T-helper 17 cell (primary cell): Measurements from ENCODE around the gene GRHL1. TPM values are rescaled to one million over a fixed set of nuclear protein-coding genes. Genes with fewer than 3 reads are reported as not detected.
"Not testable (repeated sequence)": the region's sequence is repeated elsewhere in the genome, so short reads cannot be mapped to it uniquely, and the experiment has no call there.

Source experiments
- ATAC-seq: fragments of 150-1000 bp; cut with Tn5 transposase; 2 replicates; pipeline ENCODE4 v1.10.0; 2021; ENCODE audit warnings: mild to moderate bottlenecking, moderate library complexity
- DNase-seq, 3 donors: peaks; one replicate each; pipeline versions ENCODE4 v3.0.0 to v3.0.0-alpha.2; 2020 to 2021
- H3K9me3 ChIP-seq: one replicate; pipeline ENCODE4 v1.7.0; 2013; ENCODE audit warnings: low read length, mild to moderate bottlenecking; ENCODE audit not compliant: control insufficient read depth, poor library complexity, severe bottlenecking
- H3K27ac Mint-ChIP-seq: one replicate; pipeline ENCODE4 v1.8.0; 2022; ENCODE audit warnings: mild to moderate bottlenecking, moderate library complexity, mixed read lengths
- H3K27me3 Mint-ChIP-seq: one replicate; pipeline ENCODE4 v1.8.0; 2022; ENCODE audit warnings: mixed read lengths
- H3K36me3 Mint-ChIP-seq: one replicate; pipeline ENCODE4 v1.8.0; 2022; ENCODE audit warnings: low read depth, mixed read lengths
- H3K4me1 Mint-ChIP-seq: one replicate; pipeline ENCODE4 v1.8.0; 2022; ENCODE audit warnings: mild to moderate bottlenecking, mixed read lengths
- H3K4me3 Mint-ChIP-seq: one replicate; pipeline ENCODE4 v1.8.0; 2022; ENCODE audit warnings: mild to moderate bottlenecking, moderate library complexity, mixed read lengths
- total RNA-seq, 4 donors: library from RNA in 2 of 4; stranded (reverse) in 2 of 4; gene quantifications; one replicate each; pipeline ENCODE4 v1.2.3 and lab custom pipeline; 2022 to 2026

The GRHL1 gene
- total RNA-seq, 2 donors from 2014 or later, result 0.60 to 3.7 TPM

DNA sequence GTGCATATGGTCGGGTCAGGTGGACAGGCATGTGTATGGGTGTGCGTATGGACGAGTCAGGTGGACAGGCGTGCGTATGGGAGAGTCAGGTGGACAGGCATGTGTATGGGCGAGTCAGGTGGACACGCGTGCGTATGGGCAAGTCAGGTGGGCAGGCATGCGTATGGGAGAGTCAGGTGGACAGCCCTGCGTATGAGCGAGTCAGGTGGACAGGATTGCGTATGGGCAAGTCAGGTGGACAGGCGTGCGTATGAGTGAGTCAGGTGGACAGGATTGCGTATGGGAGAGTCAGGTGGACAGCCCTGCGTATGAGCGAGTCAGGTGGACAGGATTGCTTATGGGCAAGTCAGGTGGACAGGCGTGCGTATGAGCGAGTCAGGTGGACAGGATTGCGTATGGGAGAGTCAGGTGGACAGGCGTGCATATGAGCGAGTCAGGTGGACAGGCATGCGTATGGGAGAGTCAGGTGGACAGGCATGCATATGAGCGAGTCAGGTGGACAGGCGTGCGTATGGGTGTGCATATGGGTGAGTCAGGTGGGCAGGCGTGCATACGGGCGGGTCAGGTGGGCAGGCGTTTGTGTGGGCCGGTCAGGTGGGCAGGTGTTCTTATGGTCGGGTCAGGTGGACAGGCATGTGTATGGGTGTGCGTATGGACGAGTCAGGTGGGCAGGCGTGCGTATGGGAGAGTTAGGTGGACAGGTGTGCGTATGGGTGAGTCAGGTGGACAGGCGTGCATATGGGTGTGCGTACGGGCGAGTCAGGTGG lies 62.3 kb downstream of the GRHL1 start:
- not testable (repeated sequence) for H3K36me3 Mint-ChIP-seq, H3K4me1 Mint-ChIP-seq, H3K27ac Mint-ChIP-seq, H3K4me3 Mint-ChIP-seq, DNase-seq, H3K9me3 ChIP-seq, ATAC-seq
- H3K27me3 Mint-ChIP-seq, result peaks cover 10% of the 10 kb centered on the region

DNA sequence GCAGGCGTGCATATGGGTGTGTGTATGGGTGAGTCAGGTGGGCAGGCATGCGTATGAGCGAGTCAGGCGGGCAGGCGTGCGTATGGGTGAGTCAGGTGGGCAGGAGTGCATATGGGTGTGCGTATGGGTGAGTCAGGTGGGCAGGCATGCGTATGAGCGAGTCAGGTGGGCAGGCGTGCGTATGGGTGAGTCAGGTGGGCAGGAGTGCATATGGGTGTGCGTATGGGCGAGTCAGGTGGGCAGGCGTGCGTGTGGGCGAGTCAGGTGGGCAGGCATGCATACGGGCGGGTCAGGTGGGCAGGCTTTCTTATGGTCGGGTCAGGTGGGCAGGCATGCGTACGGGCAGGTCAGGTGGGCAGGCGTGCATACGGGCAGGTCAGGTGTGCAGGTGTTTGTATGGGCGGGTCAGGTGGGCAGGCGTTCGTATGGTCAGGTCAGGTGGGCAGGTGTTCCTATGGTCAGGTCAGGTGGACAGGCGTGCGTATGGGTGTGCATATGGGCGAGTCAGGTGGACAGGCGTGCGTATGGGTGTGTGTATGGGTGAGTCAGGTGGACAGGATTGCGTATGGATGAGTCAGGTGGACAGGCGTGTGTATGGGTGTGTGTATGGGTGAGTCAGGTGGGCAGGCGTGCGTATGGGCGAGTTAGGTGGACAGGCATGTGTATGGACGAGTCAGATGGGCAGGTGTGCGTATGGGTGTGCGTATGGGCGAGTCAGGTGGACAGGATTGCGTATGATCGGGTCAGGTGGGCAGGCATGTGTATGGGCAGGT lies 63.1 kb downstream of the GRHL1 start:
- Mint-ChIP-seq H3K27me3 (peaks cover 18% of the 10 kb centered on the region), H3K36me3 (peaks cover 2% of the 10 kb centered on the region), H3K4me1 (peaks cover 2% of the 10 kb centered on the region), H3K4me3 (no peak overlapping the region), H3K27ac (no peak overlapping the region)
- ATAC-seq, result no peak
- DNase-seq, result no peak
- H3K9me3 ChIP-seq, result no peaks in the 10 kb centered on the region

DNA sequence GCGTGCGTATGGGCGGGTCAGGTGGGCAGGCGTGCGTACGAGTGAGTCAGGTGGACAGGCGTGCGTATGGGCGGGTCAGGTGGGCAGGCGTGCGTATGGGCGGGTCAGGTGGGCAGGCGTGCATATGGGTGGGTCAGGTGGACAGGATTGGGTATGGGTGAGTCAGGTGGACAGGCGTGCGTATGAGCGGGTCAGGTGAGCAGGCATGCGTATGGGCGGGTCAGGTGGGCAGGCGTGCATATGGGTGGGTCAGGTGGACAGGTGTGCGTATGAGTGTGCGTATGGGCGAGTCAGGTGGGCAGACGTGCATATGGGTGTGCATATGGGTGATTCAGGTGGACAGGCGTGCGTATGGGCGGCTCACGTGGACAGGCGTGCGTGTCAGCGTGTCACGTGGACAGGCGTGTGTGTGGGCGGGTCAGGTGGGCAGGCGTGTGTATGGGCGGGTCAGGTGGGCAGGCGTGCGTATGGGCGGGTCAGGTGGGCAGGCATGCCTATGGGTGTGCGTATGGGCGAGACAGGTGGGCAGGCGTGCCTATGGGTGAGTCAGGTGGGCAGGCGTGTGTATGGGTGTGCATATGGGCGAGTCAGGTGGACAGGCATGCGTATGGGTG lies 64.0 kb downstream of the GRHL1 start:
- H3K27ac Mint-ChIP-seq, H3K4me1 Mint-ChIP-seq, ATAC-seq, H3K36me3 Mint-ChIP-seq, H3K9me3 ChIP-seq, DNase-seq, H3K4me3 Mint-ChIP-seq: not testable (repeated sequence)
- peaks cover 16% of the 10 kb centered on the region for H3K27me3 Mint-ChIP-seq

DNA sequence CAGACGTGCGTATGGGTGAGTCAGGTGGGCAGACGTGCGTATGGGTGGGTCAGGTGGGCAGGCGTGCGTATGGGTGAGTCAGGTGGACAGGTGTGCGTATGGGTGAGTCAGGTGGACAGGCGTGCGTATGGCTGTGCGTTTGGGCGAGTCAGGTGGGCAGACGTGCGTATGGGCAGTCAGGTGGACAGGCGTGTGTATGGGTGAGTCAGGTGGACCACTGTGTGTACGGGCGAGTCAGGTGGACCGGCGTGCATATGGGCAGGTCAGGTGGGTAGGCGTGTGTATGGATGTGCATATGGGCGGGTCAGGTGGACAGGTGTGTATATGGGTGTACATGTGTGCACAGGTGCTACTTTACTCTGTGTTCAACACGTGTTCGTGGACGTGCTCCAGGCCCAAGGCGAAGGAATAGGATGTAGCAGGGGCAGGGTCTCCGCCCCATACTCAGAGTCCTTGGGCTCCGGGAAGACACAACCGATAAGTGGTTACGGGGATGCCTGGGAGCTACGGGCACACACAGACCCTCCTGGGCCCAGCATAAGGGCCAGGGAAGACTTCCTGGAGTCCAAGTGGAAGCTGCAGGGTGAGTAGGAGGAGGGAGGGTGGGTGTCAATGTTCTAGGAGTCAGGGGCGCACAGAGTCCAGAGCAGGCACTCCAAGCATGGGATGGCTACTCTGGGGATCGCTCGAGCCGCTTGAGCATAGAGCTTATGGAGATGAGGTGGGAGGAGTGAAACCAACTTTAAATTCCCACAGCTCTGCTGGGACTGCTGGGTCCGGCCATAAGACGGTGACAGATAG lies 64.7 kb downstream of the GRHL1 start:
- Mint-ChIP-seq H3K27me3 (peaks cover 16% of the 10 kb centered on the region), H3K4me3 (no peak overlapping the region), H3K36me3 (peaks cover 2% of the 10 kb centered on the region), H3K4me1 (peaks cover 2% of the 10 kb centered on the region), H3K27ac (no peak overlapping the region)
- H3K9me3 ChIP-seq, result no peaks in the 10 kb centered on the region
- DNase-seq (no peak), ATAC-seq (no peak)

DNA sequence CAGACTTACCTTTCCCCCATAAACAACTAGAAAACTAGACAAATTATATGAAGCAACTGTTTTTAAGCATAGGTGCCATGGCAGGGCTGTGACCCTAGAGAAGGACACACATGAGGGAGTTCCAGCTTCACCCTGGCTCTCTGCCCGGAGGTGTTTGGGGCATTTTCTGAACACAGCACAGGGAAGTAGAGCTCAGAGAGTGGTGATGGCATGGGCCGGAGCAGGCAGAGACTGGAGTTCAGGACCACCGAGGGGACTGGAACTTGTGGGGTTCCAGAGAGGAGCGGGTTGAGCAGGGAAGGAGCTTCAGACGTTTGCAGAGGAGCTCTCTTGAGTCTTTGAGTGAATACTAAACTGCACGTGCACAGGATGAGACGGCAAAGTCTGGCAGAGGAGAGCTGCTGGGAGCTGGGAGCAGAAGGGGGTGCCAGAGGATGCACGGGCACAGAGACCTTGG lies 65.3 kb downstream of the GRHL1 start:
- Mint-ChIP-seq H3K4me1 (peaks cover 2% of the 10 kb centered on the region), H3K36me3 (peaks cover 2% of the 10 kb centered on the region), H3K27ac (no peak overlapping the region), H3K4me3 (no peak overlapping the region), H3K27me3 (peaks cover 16% of the 10 kb centered on the region)
- DNase-seq (no peak), ATAC-seq (no peak)
- H3K9me3 ChIP-seq, result no peaks in the 10 kb centered on the region

DNA sequence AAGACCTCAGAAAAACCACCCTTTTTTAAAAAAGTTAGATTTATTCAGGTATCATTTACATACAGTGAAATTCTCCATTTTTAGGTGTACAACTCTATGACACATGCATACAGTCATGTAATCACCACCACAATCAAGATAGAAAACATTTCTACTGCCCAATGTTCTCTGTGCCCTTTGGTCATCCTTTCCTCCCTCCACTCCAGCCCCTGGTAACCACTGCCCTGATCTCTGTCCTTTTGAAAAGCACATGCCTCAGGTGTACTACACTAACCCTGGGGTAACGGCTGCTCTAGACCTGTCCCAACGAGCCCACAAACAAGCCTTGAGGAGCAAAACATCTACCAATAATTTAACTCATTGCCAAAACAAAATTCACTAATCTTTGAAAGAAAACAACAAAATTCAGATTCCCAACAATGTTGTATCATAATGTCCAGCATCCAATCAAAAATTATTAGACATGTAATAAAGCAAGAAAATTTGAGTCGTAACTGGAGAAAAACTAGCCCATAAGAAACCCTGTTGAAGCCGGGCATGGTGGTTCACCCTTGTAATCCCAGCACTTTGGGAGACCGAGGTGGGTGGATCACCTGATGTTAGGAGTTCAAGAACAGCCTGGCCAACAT lies 65.9 kb downstream of the GRHL1 start:
- DNase-seq, result no peak
- Mint-ChIP-seq H3K27ac (no peak overlapping the region), H3K36me3 (peaks cover 2% of the 10 kb centered on the region)

DNA sequence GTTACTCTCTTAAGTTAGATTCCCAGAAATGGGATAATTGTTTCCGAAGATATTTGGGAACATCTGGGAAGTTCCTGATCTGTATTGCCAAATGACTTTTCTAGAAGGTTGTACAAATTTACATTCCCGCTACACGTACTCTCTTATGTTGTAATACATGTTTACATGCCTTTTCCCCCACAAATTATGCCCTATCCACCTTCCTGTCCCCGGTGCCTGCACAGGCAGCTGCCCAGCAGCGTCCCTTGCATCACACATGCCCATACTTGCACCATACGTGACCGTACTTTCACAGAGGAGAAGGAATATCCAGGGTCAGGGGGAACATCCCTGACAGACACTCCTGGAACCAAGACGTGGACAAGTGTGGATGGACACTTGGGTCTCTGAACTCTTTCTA lies 67.7 kb downstream of the GRHL1 start:
- H3K9me3 ChIP-seq, result no peaks in the 10 kb centered on the region
- DNase-seq (no peak), ATAC-seq (no peak)
- Mint-ChIP-seq H3K4me1 (peaks cover 2% of the 10 kb centered on the region), H3K36me3 (peaks cover 2% of the 10 kb centered on the region), H3K4me3 (no peak overlapping the region), H3K27ac (no peak overlapping the region), H3K27me3 (peaks cover 16% of the 10 kb centered on the region)

More for the DNA sequence above, 65.9 kb downstream of the GRHL1 start:
- H3K4me3 Mint-ChIP-seq, result no peak overlapping the region
- no peaks in the 10 kb centered on the region for H3K9me3 ChIP-seq
- peaks cover 2% of the 10 kb centered on the region for H3K4me1 Mint-ChIP-seq
- ATAC-seq, result no peak
- peaks cover 16% of the 10 kb centered on the region for H3K27me3 Mint-ChIP-seq

DNA sequence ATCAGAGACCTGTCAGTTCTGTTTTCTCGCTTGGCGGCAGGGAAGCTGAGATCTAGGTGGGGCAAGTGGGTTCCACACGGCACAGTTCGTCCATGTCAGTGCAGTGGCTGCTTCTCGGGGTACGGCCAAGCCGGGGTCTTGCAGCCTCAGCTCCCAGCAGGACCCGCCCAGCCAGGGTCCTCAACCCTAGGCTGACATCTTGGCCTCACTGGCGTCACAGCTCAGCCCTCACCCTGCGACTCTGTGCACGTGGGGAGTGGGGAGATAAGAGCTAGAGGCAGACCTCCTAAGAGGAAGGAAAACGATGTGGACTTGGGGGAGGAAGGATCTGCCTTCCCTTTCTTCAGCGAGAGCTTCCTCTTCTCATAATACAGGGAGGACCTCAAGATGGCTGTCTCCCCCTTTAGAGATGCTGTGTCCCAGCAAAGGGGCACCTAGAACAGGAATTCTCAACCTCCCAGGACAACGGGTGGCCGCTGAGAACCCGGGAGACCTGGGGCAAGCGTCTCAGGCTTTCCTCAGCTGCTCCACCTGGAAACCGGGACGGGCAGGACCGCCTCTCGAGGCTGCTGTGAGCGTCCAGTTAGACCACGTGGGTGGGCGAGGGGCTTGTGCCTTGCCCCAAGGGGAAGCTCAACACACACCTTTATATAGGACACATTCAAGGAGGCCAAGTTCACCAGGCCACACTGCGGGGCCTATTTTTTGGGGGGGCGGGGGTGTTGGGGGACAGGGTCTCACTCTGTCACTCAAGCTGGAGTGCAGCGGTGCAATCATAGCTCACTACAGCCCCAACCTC lies 68.3 kb downstream of the GRHL1 start:
- H3K9me3 ChIP-seq, result no peaks in the 10 kb centered on the region
- DNase-seq (no peak), ATAC-seq (no peak)
- H3K36me3 Mint-ChIP-seq, result peaks cover 2% of the 10 kb centered on the region
- H3K27ac Mint-ChIP-seq, result no peak overlapping the region
- H3K4me3 Mint-ChIP-seq, result no peak overlapping the region
- H3K4me1 Mint-ChIP-seq, result peaks cover 2% of the 10 kb centered on the region
- H3K27me3 Mint-ChIP-seq, result peaks cover 16% of the 10 kb centered on the region

DNA sequence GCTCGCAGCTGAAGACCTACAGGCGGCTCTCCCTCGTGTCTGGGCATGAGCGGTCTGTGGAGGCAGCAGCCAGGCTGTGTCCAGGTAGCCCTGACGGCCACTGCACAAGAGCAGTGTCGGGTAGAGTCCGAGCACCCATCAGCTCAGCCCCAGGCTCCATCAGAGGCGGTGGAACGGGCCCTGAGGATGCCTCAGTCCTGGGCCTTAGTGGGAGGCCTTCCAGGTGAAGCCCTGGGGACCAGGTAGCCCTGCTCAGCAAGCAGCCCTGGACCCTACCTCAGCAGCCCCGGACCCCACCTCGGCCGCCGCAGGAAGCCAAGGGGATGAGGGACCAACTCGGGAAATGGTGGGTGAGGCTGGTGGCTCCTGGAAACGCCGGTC lies 70.5 kb downstream of the GRHL1 start:
- no peak for DNase-seq
- peaks cover 16% of the 10 kb centered on the region for H3K27me3 Mint-ChIP-seq
- no peak overlapping the region for H3K4me3 Mint-ChIP-seq
- no peak for ATAC-seq
- no peaks in the 10 kb centered on the region for H3K9me3 ChIP-seq
- H3K4me1 Mint-ChIP-seq, result peaks cover 4% of the 10 kb centered on the region
- H3K36me3 Mint-ChIP-seq, result peaks cover 2% of the 10 kb centered on the region
- H3K27ac Mint-ChIP-seq, result no peak overlapping the region

DNA sequence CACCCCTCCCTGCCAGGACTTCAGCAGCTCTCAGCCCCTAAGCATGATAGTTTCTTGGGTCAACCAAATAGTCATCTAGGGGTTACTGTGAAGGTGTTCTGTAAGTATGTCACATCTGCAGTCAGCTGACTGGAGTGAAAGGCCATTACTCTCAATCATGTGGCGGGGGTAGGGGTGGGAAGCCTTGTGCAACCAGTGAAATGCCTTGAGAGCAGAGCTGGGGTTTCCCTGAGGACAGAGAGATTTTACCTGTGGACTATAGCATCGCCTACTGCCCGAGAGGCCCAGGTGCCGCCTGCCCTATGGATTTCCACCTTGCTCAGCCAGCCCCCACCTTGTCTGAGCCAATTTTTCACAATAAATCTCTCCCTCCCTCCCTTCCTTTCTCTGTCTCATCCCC lies 71.0 kb downstream of the GRHL1 start:
- no peak overlapping the region for H3K4me3 Mint-ChIP-seq
- ATAC-seq (no peak), DNase-seq (no peak)
- H3K4me1 Mint-ChIP-seq, result peaks cover 4% of the 10 kb centered on the region
- H3K36me3 Mint-ChIP-seq, result peaks cover 2% of the 10 kb centered on the region
- H3K9me3 ChIP-seq, result no peaks in the 10 kb centered on the region
- H3K27me3 Mint-ChIP-seq, result peaks cover 16% of the 10 kb centered on the region
- no peak overlapping the region for H3K27ac Mint-ChIP-seq

DNA sequence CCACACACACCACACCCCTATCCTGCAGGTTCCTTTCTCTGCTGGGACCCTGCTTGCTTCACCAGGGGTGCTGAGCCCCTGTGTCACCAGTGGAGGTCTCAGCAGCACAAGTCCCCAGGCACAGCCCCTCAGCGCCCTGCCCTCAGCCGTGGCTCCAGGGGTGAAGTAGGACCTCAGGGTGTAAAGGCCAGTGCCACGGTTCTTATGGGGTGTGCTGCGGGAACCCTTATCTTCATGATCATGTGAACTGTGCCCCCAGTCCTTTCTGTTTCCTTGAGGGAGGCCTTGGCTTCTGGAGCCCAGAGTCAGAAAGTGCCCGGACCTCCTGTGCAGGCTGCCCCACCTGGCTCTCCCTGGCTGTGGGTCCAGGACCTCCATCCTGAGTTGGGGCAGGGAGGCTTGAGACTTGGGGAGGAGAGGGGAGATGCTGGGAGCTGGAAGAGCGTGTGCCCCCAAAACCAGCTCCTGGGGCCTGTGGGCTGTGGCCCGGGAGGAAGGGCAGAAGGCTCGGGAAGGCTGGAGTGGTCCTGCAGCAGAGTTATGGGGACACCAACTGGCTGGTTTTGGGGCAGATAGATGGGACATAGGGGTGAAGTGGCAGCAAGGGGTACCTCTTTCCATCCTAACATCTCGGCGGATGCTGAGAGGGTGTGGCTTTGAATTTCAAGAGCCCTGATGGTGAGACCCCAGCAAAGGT lies 71.6 kb downstream of the GRHL1 start:
- no peak overlapping the region for H3K27ac Mint-ChIP-seq
- ATAC-seq (no peak), DNase-seq (no peak)
- no peak overlapping the region for H3K4me3 Mint-ChIP-seq
- peaks cover 3% of the 10 kb centered on the region for H3K4me1 Mint-ChIP-seq
- peaks cover 2% of the 10 kb centered on the region for H3K36me3 Mint-ChIP-seq
- H3K27me3 Mint-ChIP-seq, result peaks cover 12% of the 10 kb centered on the region
- H3K9me3 ChIP-seq, result no peaks in the 10 kb centered on the region
